Endometrium (tissue), 2 donors: Measurements from ENCODE around the gene ARSB.
"Not testable (repeated sequence)": the region's sequence is repeated elsewhere in the genome, so short reads cannot be mapped to it uniquely, and the experiment has no call there.

ENCODE experiments used
- FAIRE-seq: peaks from 2 replicates; lab custom pipeline; 2012; peaks lifted over from hg19 to GRCh38; lab: Jason Lieb, UNC
- donor health status: control.
- donor health status: control.

ARSB gene

GRCh38 chr5:78953092-78953800 lies 31.9 kb downstream of the ARSB start:
- no peak for FAIRE-seq

GRCh38 chr5:78930721-78931120 lies 54.4 kb downstream of the ARSB start:
- no peak for FAIRE-seq

GRCh38 chr5:78929833-78930232 lies 55.3 kb downstream of the ARSB start:
- FAIRE-seq = no peak

DNA sequence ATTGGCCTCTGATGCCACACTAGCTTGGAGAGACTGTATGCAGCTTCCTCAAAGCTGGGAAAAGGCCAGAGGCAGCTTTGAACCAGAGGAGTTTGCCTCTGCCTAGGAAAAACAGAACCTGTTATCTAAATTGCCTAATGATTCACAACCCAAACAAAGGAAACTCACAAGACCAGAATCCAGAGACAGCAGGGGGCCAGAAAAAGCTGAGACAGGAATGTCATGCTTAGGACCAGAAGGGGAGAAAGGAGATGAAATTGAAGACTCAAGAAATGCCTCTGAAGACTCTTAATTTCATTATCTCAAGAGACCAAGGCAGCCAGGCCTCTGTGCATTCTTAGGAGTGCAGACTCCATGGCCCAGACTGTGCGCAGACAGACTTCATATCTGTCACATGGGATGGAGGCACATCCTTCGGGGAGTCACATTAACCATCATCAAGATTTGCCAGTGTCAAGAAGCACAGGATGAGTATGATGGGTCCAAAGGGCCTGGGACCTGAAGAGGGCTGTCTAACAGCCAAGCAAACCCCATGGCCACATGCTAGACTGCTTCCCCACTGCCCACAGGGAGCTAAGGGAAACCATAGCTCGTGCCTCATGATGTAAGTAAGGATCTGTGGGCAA lies 57.3 kb downstream of the ARSB start:
- FAIRE-seq = no peak

GRCh38 chr5:78926252-78926651 lies 58.9 kb downstream of the ARSB start:
- FAIRE-seq = no peak

DNA sequence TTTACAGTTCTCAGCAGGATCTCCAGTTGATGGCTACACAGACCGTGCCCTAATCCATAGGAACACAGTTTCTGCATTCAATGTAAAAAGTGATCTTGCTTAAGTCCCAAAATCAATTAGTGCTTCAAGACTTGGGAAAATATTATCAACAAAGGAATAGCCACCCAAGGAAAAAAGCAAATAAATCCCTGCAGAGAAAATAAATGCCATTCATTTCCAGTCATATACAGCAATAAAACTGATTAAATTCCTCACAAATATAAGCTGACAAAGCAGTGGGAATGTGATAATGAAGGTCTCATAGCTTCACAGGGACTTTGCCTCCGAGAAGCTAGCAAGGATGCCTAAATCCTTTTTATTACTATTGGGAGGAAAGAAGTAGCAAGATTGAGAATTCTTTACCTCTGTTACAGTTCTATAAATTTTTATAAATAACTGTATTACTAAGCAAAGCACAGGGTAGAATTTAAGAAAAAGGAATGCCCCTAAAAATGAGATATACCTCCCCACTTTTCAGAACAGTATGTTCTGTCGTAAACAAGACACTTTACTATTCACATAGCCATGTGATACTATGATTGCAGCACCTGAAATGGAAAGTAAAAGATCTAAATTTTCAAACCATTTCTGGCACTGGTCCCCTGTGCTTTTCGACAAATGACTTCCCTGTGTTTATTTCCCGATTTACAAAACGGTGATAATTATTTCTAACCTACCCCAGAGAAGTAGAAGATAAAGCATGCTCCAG lies 59.8 kb downstream of the ARSB start:
- no peak for FAIRE-seq

- no peak for FAIRE-seq
These were observed 61.5 kb downstream of the ARSB start for GRCh38 chr5:78923622-78923970.

DNA sequence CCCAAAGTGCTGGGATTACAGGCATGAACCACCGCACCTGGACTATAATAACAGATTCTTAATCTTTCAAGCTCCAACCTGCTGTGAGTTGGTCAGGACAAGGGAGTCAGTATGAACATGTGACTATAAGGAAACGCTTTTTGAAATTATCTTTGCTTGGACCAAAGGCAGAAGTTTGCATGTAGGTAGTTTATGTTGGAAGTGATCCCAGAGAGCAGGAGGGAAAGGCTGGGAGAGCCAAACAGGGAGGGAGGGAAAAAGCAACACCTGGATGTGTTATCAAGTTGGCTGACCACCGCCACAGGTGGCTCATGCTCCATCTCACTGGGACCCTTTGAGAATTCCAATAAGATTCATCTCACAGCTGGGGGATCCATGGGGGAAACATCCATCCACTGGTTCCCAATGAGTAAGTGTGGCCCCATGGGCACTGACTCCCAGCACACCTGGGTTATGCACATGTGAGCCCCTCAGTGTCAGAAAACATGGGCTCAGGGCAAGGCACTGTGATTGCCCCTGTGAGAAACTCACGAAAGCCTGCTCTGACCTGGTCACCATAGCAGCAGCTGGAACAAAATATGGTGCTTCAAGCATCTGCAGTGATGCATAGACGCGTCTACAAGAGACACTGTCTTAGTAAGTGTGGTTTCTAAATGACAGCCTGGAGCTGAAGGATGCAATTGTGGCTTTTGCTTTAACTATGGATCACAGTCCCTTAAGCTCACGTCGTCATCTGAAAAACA lies 62.1 kb downstream of the ARSB start:
- FAIRE-seq = no peak

DNA sequence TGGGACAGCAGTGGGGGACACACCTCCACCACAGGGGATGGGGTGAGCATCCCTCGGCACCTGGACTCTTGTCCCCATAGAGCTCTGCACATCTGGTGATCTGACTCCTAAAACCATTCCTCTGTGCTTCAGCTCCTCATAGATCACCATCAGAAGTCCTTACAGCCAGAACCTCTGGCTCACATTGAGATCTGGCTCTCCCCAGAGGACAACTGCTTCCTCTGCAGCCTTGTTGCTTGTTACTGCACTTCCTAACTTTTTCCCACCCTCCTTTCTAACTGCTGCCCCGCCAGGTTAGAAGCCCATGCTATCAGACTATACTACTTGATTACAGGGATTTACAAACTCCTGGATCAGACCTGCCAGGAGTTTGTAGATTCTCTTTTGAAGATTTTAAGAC lies 64.5 kb downstream of the ARSB start:
- no peak for FAIRE-seq

- no peak for FAIRE-seq
These were observed 65.3 kb downstream of the ARSB start for GRCh38 chr5:78919796-78920195.

- no peak for FAIRE-seq
These were observed 69.1 kb downstream of the ARSB start for GRCh38 chr5:78916044-78916443.

DNA sequence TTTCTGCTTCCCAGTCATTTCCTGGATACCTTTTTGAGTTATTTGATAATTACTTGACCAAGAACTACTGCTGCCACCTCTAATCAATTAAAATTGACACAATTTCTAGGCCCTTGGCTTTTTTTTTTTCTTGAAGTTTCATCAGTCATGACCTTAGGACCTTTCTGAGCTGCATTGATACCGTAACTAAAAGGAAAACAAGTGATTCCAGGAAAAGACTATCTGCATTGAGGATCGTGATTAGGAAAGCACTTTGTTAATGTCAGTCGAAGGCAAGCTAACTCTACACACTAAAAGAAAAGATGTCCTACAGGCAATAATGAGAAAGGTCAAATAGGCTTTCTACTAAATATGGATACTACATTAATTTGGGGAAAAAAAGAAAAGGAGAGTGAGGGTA lies 69.9 kb downstream of the ARSB start:
- no peak for FAIRE-seq

DNA sequence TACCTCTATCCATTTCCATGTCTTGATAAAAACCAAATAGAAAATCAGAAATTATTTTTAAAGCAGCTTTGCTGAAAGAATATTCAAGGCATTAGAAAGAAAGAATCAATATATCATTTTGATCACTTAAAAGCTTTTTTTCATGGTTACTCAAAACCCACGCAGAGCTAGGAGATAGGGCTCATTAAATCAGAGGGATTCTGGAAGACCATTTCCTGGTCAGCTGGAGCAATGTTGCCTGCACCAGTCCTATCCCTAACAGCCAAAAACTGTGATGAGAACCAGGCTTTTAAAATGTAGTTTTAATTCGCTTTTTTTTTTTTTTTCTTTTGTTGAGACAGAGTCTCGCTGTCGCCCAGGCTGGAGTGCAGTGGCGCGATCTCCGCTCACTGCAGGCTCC lies 72.3 kb downstream of the ARSB start:
- no peak for FAIRE-seq

GRCh38 chr5:78912085-78912771 lies 72.9 kb downstream of the ARSB start:
- no peak for FAIRE-seq

DNA sequence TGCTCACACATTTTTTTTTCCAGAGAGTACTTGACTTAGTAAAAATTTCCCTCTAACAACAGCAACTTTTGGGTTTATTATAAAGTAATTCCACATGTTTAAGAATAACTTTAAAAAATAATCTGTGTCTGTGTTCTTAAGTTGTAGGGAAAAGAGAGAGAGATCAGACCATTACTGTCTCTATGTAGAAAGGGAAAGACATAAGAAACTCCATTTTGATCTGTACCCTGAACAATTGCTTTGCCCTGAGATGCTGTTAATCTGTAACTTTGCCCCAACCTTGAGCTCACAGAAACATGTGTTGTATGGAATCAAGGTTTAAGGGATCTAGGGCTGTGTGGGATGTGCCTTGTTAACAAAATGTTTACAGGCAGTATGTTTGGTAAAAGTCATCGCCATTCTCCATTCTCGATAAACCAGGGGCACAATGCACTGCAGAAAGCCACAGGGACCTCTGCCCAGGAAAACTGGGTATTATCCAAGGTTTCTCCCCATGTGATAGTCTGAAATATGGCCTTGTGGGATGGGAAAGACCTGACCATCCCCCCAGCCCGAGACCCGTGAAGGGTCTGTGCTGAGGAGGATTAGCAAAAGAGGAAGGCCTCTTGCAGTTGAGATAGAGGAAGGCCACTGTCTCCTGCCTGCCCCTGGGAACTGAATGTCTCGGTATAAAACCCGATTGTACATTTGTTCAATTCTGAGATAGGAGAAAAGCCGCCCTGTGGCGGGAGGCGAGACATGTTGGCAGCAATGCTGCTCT lies 75.7 kb downstream of the ARSB start:
- FAIRE-seq = not testable (repeated sequence)

DNA sequence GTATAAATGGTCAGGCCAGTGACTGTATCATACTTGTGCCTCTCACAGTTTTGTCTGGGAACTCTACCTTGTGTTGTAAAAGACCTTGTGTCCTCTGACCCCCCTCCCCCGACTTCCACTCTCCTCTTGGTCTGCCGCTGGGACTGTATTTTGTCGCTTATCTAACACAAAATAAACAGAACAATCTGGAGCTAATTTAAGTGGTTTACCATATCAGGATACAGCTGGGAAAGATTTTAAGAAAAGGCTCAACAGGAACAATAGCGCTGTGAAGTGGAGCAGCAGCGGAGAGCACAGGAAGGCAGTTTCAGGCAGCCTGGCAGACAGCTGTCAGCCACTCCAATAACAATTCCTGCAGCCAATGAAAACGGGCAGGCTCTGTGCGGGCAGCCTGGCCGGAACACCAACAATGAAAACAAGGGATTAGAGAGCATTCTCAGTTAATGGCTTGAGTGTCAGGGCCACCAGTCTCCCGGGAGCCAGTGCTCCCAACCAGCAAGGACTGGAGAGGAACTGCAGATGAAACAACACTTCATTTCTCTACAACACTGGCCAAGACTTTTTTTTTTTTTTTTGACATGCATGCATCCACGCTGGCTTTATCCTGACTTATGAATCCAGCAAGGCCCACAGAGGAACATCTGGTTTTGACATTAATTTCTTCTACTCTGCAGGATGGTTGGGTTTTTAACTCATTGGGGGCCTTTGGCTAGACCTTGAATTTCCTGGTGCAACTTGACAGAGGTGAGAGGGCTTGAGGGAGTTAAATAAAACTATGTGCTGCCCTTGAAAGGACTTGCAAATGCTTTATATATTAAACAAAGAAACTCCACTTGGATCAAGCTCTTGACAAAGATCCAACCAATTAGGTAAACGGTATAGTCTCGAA lies 76.7 kb downstream of the ARSB start:
- FAIRE-seq = peak; percentile 86

- FAIRE-seq = no peak
These were observed 77.7 kb downstream of the ARSB start for GRCh38 chr5:78907255-78907891.

- no peak for FAIRE-seq
These were observed 79.8 kb downstream of the ARSB start for GRCh38 chr5:78905084-78905938.

DNA sequence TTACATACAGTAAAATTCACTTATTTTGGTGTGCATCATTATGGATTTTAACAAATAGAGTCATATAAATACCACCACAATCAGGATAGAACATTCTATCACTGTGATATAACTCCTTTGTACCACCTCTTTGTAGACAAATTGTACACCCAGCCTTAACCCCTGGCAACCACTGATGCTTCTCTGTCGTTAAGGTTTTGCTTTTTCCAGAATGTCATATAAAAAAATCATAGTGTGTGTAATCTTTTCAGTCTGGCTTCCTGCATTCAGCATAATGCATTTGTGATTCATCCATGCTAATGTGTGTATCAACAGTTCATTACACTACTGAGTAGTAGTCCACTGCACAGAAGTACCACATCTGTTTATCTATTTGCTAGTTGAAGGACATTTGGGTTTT lies 81.2 kb downstream of the ARSB start:
- FAIRE-seq = no peak
